ENCODE results near the gene SLC22A23.

GRCh38 chr6:3506200-3506599 lies 49.4 kb upstream of the SLC22A23 start:
- TF ChIP-seq GATA2 (IDR thresholded peaks at IDR 0.05; ENCODE audit: low read depth, low read length) (no peak), GATA3 (IDR thresholded peaks at IDR 0.05; ENCODE audit: low read depth, low read length) (no peak)
